HEK293T (cell line): ENCODE measurements around the gene SH3GLB2.

Experiments
- ARNT ChIP-seq: fragments of 450-650 bp; IDR thresholded peaks from 2 replicates; pipeline ENCODE4 v1.6.1; 2017; ENCODE audit warnings: mild to moderate bottlenecking
- BHLHE40 ChIP-seq: fragments of 450-650 bp; IDR thresholded peaks from 2 replicates; pipeline ENCODE4 v1.6.1; 2016; ENCODE audit warnings: mild to moderate bottlenecking, moderate library complexity, borderline replicate concordance
- ELF4 ChIP-seq: fragments of 450-650 bp; IDR thresholded peaks from 2 replicates; pipeline ENCODE4 v1.6.1; 2017; ENCODE audit warnings: antibody characterized with exemption
- FOXA1 ChIP-seq: fragments of 450-650 bp; IDR thresholded peaks from 2 replicates; pipeline ENCODE4 v1.6.1; 2016; ENCODE audit warnings: mild to moderate bottlenecking
- FOXM1 ChIP-seq: fragments of 450-650 bp; IDR thresholded peaks from 2 replicates; pipeline ENCODE4 v1.6.1; 2017; ENCODE audit warnings: mild to moderate bottlenecking, borderline replicate concordance
- HDGF ChIP-seq: fragments of 450-650 bp; IDR thresholded peaks from 2 replicates; pipeline ENCODE4 v1.6.1; 2017; ENCODE audit warnings: antibody characterized with exemption, borderline replicate concordance
- L3MBTL2 ChIP-seq: fragments of 450-650 bp; conservative IDR thresholded peaks from 2 replicates; pipeline ENCODE4 v1.6.1; 2016; ENCODE audit warnings: mild to moderate bottlenecking
- NFRKB ChIP-seq: fragments of 450-650 bp; IDR thresholded peaks from 2 replicates; pipeline ENCODE4 v1.6.1; 2016; ENCODE audit warnings: mild to moderate bottlenecking, moderate library complexity
- PKNOX1 ChIP-seq: fragments of 450-650 bp; IDR thresholded peaks from 2 replicates; pipeline ENCODE4 v1.6.1; 2016
- TARDBP ChIP-seq: fragments of 450-650 bp; IDR thresholded peaks from 2 replicates; pipeline ENCODE4 v1.6.1; 2016

- no peak for TF ChIP-seq FOXA1
- TF ChIP-seq FOXM1 = no peak
- TF ChIP-seq ARNT = no peak
- no peak for TF ChIP-seq ELF4
- no peak for TF ChIP-seq NFRKB
- no peak for TF ChIP-seq PKNOX1
- TF ChIP-seq HDGF = no peak
- TF ChIP-seq L3MBTL2 = no peak
- TF ChIP-seq BHLHE40 = no peak
- no peak for TF ChIP-seq TARDBP
Observed at GRCh38 chr9:128979111-128979510, 49.0 kb downstream of the SH3GLB2 start.
